Glutamatergic neuron (in vitro differentiated cells): Measurements from ENCODE around the gene PSMA5. TPM values are rescaled to one million over a fixed set of nuclear protein-coding genes. Genes with fewer than 3 reads are reported as not detected.

Experiments
- DNase-seq: peaks from one replicate; pipeline ENCODE4 v3.0.0; 2022
- H3K27ac Mint-ChIP-seq: one replicate; pipeline ENCODE4 v1.8.0; 2020; ENCODE audit warnings: mild to moderate bottlenecking, mixed read lengths, inconsistent platforms; ENCODE audit not compliant: unreplicated experiment
- H3K27me3 Mint-ChIP-seq: one replicate; pipeline ENCODE4 v1.8.0; 2020; ENCODE audit warnings: mild to moderate bottlenecking, moderate library complexity, mixed read lengths, inconsistent platforms; ENCODE audit not compliant: unreplicated experiment
- H3K36me3 Mint-ChIP-seq: one replicate; pipeline ENCODE4 v1.8.0; 2020; ENCODE audit warnings: mild to moderate bottlenecking, mixed read lengths, inconsistent platforms; ENCODE audit not compliant: unreplicated experiment
- H3K4me1 Mint-ChIP-seq: one replicate; pipeline ENCODE4 v1.8.0; 2020; ENCODE audit warnings: mild to moderate bottlenecking, low read depth, mixed read lengths, inconsistent platforms; ENCODE audit not compliant: unreplicated experiment
- H3K4me3 Mint-ChIP-seq: one replicate; pipeline ENCODE4 v1.8.0; 2020; ENCODE audit warnings: mild to moderate bottlenecking, mixed read lengths, inconsistent platforms; ENCODE audit not compliant: unreplicated experiment
- H3K9me3 Mint-ChIP-seq: one replicate; pipeline ENCODE4 v1.8.0; 2020; ENCODE audit warnings: mild to moderate bottlenecking, moderate library complexity, mixed read lengths, inconsistent platforms; ENCODE audit not compliant: unreplicated experiment
- CTCF ChIP-seq: fragments of 200-600 bp; sonication (generic); IDR thresholded peaks from one replicate; pipeline ENCODE4 v1.5.0; 2021; ENCODE audit not compliant: partially characterized antibody, unreplicated experiment
- total RNA-seq: library from RNA; stranded (reverse); fragmentation: NEBNext Ultra II Directional; extraction: Animal tissue kit (Norgen Biotek cat#: 25700); gene quantifications from one replicate; pipeline ENCODE4 v1.2.1, GENCODE V29; 2021; ENCODE audit not compliant: unreplicated experiment

The PSMA5 gene
- total RNA-seq, 1 donor from 2014 or later, result 54.0 TPM

GRCh38 chr1:109388884-109389637, 37.2 kb downstream of the PSMA5 start:
- peaks cover 2% of the 10 kb centered on the region for H3K27me3 Mint-ChIP-seq

DNA sequence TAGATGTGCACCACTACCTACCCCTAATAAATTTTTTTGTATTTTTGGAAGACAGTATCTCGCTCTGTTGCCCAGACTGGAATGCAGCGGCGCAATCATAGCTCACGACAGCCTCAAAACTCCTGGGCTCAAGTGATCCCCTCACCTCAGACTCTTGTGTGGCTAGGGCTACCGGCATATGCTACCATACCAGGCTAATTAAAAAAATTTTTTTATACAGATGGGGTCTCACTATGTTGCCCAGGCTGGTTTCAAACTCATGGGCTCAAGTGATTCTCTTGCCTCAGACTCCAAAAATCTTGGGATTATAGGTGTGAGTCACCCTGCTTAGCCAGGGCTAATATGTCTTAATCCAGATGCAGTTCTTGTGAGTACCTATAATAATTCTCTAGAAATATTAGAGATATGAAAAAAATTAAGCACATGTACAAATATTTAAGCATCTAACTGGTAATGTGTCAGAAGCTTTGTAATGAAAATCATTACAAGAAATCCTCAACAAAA, 38.0 kb downstream of the PSMA5 start:
- TF ChIP-seq CTCF, result no peak
- Mint-ChIP-seq H3K4me3 (no peak overlapping the region), H3K9me3 (peaks cover 3% of the 10 kb centered on the region), H3K36me3 (peaks cover 7% of the 10 kb centered on the region), H3K27me3 (peaks cover 2% of the 10 kb centered on the region), H3K4me1 (peaks cover 34% of the 10 kb centered on the region), H3K27ac (no peak overlapping the region)
- DNase-seq, result no peak

More at GRCh38 chr1:109388884-109389637, 37.2 kb downstream of the PSMA5 start:
- DNase-seq, result no peak
- Mint-ChIP-seq H3K36me3 (peaks cover 4% of the 10 kb centered on the region), H3K4me1 (peaks cover 26% of the 10 kb centered on the region), H3K9me3 (peaks cover 3% of the 10 kb centered on the region), H3K27ac (no peak overlapping the region), H3K4me3 (no peak overlapping the region)
- no peak for TF ChIP-seq CTCF

GRCh38 chr1:109386054-109386717, 40.1 kb downstream of the PSMA5 start:
- Mint-ChIP-seq H3K27ac (no peak overlapping the region), H3K27me3 (peaks cover 2% of the 10 kb centered on the region), H3K4me3 (no peak overlapping the region), H3K36me3 (peaks cover 7% of the 10 kb centered on the region), H3K4me1 (peaks cover 28% of the 10 kb centered on the region), H3K9me3 (peaks cover 3% of the 10 kb centered on the region)
- no peak for DNase-seq
- no peak for TF ChIP-seq CTCF

GRCh38 chr1:109385417-109385816, 40.8 kb downstream of the PSMA5 start:
- no peak for TF ChIP-seq CTCF
- Mint-ChIP-seq H3K4me3 (no peak overlapping the region), H3K36me3 (peaks cover 7% of the 10 kb centered on the region), H3K27me3 (peaks cover 2% of the 10 kb centered on the region), H3K27ac (no peak overlapping the region), H3K9me3 (peaks cover 3% of the 10 kb centered on the region), H3K4me1 (peaks cover 28% of the 10 kb centered on the region)
- no peak for DNase-seq

GRCh38 chr1:109383854-109384253, 42.4 kb downstream of the PSMA5 start:
- no peak overlapping the region for H3K27ac Mint-ChIP-seq
- H3K27me3 Mint-ChIP-seq, result no peaks in the 10 kb centered on the region
- H3K4me1 Mint-ChIP-seq, result peaks cover 18% of the 10 kb centered on the region

More at GRCh38 chr1:109383854-109384253, 42.4 kb downstream of the PSMA5 start:
- Mint-ChIP-seq H3K9me3 (no peaks in the 10 kb centered on the region), H3K36me3 (peaks cover 7% of the 10 kb centered on the region), H3K4me3 (no peak overlapping the region)
- TF ChIP-seq CTCF, result no peak
- no peak for DNase-seq
